Keratinocyte (primary cell): ENCODE results near the gene IL11RA.
A peak's percentile ranks its signal among the peaks of the same experiment; 100 is the strongest.

ENCODE experiments used
- EZH2 ChIP-seq: IDR thresholded peaks from one replicate; pipeline ENCODE4 v1.6.1; 2012; ENCODE audit warnings: inconsistent platforms, mild to moderate bottlenecking, low read length, moderate library complexity
- TF ChIP-seq, protein P1 (sequence below), 3 experiments: IDR thresholded peaks in 1 of 3; conservative IDR thresholded peaks in 1 of 3; optimal IDR thresholded peaks in 1 of 3; 2 replicates in 2 of 3; 3 replicates in 1 of 3; pipeline versions ENCODE3 to v1.5.1; 2011; ENCODE audit warnings: low read length in 3 of 3, mild to moderate bottlenecking in 3 of 3, moderate library complexity in 2 of 3, control low read depth in 1 of 3, inconsistent platforms in 1 of 3; ENCODE audit not compliant: insufficient read depth in 2 of 3; ENCODE audit errors: extremely low read depth in 1 of 3

DNA sequence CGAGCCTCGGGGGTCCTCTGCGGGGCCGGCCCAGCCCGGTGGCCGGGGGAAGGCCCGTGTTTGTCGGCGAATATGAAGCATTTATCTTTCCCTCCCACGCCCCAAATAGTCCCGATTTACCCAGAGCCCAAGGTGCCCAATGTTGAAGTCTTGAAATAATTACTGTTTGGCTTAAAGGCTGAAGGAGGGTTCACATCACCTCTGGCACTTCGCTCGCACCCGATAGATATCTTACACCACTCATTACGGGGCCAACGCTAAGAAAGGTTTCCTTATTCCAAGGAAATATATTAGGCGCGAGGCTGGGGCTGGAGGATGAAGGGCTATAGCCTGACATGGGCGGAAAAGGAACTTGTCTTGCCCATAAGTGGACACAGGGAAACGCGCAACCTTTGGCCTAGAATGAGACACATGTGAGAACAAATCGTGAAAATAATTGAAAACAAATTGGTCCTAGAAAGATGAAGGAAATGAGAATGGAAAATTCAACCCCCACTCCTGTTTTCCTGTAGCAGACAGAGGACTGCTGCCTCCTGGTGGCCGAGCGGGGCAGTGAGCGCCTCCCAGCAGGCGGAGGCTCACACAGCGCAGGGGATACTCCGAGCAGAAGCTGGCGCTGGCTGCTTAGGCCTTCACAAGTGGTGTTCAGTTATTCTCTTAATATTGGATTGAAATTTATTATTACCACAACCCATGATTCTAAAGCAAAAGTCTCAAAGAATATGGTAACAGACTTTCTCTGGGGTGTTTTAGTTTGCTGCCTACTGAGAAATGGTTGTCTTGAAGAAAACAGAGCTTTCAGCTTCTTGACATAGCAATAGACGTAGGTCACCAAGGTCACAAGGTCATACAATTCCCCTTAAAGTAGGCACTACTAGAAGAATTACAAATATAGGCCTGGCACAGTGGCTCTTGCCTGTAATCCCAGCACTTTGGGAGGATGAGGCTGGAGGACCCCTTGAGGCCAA is 50.1 kb downstream of the IL11RA start:
- TF ChIP-seq, protein P1, sequence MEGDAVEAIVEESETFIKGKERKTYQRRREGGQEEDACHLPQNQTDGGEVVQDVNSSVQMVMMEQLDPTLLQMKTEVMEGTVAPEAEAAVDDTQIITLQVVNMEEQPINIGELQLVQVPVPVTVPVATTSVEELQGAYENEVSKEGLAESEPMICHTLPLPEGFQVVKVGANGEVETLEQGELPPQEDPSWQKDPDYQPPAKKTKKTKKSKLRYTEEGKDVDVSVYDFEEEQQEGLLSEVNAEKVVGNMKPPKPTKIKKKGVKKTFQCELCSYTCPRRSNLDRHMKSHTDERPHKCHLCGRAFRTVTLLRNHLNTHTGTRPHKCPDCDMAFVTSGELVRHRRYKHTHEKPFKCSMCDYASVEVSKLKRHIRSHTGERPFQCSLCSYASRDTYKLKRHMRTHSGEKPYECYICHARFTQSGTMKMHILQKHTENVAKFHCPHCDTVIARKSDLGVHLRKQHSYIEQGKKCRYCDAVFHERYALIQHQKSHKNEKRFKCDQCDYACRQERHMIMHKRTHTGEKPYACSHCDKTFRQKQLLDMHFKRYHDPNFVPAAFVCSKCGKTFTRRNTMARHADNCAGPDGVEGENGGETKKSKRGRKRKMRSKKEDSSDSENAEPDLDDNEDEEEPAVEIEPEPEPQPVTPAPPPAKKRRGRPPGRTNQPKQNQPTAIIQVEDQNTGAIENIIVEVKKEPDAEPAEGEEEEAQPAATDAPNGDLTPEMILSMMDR (optimal IDR thresholded peaks at IDR 0.05 in 1 of 3, IDR thresholded peaks at IDR 0.05 in 1 of 3, conservative IDR thresholded peaks at IDR 0.05 in 1 of 3; ENCODE audit: extremely low read depth in 1 of 3, insufficient read depth in 2 of 3, low read length in 3 of 3) = peak; percentile 96 to 99 (median 97)
- no peak for TF ChIP-seq EZH2
